GM21737 (cell line): ENCODE measurements around the gene SLC27A1.
"Not testable (repeated sequence)": the region's sequence is repeated elsewhere in the genome, so short reads cannot be mapped to it uniquely, and the experiment has no call there.

Source experiments
- ATAC-seq: cut with Tn5 transposase; IDR thresholded peaks from one replicate; pipeline ENCODE4 v1.9.1; 2021; ENCODE audit warnings: mild to moderate bottlenecking, moderate library complexity; ENCODE audit not compliant: unreplicated experiment

SLC27A1 gene

DNA sequence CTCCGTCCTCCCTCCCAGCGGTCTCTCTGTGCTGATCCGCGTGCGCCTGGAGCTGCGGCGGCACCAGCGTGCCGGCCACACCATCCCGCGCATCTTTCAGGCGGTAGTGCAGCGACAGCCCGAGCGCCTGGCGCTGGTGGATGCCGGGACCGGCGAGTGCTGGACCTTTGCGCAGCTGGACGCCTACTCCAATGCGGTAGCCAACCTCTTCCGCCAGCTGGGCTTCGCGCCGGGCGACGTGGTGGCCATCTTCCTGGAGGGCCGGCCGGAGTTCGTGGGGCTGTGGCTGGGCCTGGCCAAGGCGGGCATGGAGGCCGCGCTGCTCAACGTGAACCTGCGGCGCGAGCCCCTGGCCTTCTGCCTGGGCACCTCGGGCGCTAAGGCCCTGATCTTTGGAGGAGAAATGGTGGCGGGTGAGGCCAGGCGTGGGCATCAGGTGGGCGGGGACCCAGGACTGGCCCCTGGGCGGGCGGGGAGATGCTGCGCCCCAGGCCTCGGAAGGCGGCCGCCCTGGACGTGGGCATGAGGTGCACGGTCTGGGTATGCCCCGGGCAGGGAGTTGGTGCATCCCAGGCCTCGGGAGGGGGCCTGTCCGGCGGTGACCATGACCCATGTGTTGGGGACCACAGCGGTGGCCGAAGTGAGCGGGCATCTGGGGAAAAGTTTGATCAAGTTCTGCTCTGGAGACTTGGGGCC, 16.4 kb downstream of the SLC27A1 start:
- ATAC-seq, result no peak

DNA sequence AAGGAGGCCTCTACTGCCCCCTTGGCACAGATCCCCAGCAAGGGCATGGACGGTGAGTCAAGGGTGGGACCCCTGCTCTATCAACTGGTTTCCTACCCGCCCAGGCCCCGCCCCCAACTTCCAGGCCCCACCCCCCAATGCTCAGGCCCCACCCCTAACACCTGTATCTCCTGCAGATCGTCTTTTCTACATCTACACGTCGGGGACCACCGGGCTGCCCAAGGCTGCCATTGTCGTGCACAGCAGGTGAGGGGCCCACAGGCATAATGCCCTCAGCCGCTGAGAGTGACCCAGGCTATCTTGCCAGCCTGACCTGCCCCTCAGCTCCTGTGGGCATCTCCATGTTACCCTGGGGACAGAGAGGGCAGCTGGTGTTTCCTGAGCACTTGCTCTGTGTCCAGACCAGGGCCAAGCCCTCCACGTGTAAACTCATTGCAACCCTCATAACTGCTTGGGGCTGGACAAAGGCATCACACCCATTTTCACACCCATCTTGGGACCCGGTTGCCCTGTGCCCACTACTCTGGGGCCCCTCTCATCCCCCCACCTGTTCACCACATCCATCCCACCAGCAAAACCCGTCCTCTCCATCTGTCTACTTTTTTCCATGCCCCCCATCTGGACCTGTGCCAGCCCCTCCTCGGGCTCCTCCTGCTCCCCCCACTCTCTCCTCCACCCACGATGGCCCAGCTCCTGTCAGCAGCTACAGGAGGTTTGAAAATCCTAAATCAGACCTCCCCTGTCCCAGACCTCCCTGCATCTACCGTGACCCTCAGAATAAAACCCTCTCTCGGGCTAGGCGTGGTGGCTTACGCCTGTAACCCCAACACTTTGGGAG, 17.2 kb downstream of the SLC27A1 start:
- ATAC-seq, result no peak

DNA sequence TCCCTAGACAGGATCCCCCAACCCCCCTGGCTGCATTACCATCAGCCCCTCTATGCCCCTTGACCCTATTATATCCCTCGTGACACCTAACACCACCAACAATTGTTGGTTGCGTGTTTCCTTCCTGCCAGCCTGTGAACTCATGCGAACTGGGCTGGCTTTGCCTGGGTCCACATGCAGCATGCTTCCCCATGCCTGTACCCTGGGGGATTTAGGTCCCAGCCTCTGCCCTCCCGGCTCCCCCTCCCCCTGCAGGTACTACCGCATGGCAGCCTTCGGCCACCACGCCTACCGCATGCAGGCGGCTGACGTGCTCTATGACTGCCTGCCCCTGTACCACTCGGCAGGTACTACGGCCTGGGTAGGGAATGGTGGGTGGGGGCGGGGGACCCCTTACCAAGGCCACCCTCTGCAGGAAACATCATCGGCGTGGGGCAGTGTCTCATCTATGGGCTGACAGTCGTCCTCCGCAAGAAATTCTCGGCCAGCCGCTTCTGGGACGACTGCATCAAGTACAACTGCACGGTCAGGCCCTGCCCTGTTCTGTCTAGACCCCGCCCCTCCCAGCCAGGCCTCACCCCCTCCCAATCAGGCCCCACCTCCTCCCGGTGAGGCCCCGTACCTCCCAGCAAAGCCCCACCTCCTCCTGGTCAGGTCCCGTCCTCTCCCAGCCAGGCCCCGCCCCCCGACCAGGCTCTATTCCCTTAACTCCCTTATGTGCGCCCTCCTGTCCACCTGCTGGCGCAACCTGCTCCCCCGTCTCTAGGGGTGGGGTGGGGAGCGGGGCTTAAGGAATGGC, 18.5 kb downstream of the SLC27A1 start:
- no peak for ATAC-seq

DNA sequence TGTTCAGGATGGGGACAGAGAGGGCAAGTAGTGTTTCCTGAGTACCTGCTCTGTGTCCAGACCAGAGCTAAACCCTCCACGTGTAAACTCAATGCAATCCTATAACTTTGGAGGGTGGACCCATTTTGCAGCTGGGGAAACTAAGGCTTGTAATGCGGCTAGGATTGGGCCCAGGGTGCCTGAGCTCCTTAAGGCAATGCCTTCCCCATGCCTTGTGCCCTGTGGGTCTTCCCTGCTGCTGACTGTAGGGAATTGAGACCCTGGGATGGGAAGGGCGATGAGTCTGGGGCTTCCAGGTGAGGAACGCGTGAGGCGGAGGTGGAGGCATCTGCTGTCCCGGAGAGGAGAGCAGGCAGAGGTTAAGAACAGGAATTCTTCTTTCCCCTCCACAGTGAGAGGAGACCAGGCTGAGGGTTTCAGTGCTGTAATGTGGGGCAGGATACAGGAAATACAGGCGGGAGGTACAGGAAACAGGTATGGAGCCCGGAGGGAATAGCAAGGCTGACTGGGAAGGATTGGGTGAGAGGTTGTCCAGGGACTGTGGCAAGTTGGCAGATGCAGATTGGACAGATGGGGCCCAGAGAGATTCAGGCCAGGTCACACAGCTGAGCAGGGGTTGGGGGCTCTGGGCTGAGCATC, 19.2 kb downstream of the SLC27A1 start:
- no peak for ATAC-seq

DNA sequence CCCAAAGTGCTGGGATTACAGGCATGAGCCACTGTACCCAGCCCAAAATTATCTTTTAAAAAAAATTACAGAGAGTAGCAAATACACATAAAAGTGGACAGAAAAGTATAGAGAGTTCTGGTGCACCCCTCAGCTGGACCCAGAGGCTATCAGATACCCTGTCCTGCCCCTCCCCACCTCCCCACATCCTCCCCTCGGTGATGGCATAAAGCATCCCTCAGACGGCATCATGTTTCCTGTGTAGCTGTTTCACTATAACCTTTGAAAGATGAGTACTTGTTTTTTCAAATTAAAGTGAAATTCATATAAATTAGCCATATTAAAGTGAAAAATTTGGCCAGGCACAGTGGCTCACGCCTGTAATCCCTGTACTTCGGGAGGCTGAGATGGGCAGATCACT, 20.1 kb downstream of the SLC27A1 start:
- ATAC-seq, result no peak

DNA sequence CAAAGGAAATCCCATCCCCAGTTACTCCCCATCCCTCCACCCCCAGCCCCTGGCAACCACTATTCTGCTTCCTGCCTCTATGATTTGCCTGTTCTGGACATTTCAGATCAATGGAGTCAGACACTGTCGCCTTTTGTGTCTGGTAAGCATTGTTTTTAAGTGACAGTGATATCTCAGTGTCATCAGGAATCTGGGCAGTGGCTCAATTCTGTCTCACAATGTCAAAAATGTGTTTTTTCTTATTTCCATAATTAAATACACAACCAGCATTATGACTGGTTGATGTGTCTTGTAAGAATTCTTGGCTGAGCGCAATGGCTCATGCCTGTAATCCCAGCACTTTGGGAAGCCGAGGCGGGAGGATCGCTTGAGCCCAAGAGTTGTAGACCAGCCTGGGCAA, 21.0 kb downstream of the SLC27A1 start:
- ATAC-seq, result no peak

DNA sequence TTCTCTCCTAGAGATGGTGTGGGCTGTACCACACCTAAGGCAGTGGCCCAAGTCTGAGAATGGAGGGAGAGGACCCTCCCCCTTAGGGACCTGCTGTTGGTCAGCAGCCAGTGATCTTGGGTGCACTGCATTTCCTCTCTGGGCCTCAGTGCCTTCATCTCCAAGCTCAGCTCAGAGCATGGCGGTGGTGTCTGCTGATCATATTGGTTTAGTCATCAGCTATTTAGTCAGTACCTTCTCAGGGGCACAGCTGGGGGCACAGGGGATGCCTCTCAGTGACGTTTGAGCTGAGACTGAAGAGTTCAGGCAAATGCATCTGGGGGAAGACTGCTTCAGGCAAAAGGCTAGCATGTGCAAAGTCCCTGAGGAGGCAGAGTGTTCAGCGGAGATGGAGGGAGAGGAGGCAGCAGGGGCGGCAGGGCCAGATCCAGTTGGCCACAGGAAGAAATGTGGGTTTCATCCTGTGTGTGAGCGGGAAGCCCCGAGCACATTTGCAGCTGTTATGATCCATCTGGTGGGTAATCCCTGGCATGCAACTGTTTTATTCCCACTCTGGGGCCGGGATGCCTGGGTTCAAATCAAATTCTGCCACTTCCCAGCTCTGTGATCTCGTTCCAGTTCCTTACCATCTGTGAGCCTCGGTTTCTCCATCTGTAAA, 25.4 kb downstream of the SLC27A1 start:
- no peak for ATAC-seq

DNA sequence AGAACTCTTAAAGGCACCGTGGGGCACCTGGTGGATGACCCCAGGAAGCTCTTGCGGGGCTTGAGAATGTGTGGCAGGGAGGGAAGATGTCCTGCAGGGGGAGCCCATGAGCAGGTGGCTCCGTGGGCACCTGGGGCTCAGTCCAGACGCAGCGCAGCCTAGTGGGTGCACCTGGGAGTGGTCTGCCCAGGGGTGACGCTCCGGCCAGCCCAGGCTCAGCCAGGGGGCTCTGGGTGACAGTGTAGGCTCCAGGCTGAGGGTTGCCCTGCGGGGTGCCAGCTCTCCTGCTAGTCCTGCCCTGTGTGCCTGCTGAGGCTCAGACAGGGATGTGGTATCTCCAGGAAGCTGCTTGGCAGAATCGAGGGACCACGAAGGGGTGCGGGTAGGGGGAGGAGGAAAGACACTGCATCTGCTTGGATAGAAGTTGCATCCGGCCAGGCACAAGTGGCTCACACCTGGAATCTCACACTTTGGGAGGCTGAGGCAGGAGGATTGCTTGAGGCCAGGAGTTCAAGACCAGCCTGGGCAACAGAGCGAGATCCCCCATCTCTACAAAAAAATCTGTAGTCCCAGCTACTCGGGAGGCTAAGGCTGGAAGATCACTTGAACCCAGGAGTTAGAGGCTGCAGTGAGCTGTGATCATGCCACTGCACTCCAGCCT, 26.1 kb downstream of the SLC27A1 start:
- ATAC-seq, result peak; percentile 77

DNA sequence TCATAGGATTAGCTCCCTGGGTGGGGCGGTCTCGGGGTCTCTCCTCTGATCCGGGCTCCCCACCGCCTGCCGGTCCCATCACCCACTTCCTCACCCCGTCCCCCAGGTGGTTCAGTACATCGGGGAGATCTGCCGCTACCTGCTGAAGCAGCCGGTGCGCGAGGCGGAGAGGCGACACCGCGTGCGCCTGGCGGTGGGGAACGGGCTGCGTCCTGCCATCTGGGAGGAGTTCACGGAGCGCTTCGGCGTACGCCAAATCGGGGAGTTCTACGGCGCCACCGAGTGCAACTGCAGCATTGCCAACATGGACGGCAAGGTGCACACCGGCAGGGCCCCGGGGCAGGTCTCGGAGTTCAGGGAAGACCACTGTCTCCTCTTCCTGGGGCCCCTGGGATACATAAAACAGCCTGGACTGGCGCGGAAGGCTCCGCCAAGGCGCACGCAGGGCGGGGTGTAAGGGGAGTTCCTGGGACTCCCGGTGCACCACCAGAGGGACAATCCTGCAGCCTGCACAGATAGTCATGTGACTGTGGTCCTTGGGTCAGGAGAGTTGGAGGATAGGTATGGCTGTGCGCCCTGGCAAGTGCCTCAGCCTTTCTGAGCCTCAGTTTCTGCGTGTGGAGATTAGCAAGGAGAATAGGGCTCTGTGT, 26.9 kb downstream of the SLC27A1 start:
- ATAC-seq, result no peak

DNA sequence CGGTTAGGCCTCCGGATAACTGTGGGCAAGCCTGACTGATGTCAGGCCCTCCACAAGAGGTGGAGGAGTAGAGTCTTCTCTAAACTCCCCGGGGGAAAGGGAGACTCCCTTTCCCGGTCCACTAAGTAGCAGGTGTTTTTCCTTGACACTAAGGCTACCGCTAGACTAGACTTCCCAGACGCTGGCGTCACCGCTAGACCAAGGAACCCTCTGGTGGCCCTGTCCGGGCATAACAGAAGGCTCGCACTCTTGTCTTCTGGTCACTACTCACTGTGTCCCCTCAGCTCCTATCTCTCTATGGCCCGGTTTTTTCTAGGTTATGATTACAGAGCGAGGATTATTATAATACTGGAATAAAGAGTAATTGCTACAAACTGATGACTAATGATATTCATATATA, 28.7 kb downstream of the SLC27A1 start:
- not testable (repeated sequence) for ATAC-seq

DNA sequence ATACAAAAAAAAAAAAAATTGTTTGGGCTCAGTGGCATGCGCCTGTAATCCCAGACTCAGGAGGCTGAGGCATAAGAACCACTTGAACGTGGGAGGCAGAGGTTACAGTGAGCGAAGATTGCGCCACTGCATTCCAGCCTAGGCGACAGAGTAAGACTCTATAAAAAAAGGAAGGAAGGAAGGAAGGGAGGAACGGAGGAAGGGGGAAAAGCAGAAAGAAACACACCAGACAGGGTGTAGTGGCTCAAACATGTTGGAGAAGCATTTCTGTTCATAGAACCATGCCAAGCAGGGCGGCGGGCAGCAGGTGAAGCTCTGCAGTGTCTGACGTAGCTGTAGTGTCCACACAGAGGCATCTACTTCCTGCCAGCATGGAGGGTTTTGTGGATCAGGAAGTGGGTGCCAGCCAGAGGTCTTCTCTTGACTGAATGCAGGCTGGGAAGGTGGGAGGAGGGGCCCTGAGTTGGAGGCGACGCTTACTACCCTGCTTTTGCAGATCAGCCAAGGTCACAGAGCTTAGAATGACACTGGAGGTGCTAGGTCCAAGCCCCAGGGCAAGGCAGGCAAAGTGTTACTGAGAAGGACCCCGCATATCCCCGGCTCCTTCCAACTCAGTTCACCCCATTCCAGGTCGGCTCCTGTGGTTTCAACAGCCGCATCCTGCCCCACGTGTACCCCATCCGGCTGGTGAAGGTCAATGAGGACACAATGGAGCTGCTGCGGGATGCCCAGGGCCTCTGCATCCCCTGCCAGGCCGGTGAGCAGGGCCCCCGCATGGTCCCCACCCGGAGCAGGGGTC, 29.5 kb downstream of the SLC27A1 start:
- no peak for ATAC-seq

DNA sequence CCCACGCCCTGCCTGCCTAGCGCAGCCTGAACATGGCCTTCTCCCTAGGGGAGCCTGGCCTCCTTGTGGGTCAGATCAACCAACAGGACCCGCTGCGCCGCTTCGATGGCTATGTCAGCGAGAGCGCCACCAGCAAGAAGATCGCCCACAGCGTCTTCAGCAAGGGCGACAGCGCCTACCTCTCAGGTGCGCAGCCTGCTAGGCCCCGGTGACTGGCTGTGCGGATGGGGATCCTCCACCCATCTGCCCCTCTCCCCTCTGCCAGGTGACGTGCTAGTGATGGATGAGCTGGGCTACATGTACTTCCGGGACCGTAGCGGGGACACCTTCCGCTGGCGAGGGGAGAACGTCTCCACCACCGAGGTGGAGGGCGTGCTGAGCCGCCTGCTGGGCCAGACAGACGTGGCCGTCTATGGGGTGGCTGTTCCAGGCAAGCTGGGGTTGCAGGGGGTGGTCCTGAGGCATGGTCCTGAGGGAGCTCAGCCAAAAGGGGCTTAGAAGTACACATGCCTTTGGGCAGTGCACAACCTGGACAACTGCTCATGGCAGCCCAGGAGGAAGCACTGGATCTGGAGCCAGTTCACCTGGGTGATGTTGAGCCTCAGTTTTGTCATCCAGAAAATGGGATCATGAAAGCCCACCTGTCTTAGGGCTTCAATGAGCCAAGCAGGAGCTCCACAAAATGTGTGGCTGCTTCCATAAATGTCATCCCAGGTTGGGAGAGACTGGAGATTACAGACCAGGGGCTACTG, 30.3 kb downstream of the SLC27A1 start:
- no peak for ATAC-seq

DNA sequence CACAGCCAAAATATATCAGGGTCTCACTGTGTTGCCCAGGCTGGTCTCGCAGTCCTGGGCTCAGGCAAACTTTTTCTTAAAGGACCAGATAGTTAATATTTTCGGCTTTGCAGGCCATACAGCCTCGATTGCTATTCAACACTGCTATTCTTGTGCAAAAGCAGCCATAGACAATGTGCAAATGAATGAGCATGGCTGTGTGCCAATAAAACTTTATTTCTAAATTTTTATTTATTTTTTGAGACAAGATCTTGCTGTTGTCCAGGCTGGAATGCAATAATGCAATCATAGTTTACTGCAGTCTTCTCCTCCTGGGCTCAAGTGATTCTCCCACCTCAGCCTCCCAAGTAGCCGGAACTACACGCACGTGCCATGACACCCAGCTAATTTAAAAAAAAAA, 32.9 kb downstream of the SLC27A1 start:
- ATAC-seq, result no peak

DNA sequence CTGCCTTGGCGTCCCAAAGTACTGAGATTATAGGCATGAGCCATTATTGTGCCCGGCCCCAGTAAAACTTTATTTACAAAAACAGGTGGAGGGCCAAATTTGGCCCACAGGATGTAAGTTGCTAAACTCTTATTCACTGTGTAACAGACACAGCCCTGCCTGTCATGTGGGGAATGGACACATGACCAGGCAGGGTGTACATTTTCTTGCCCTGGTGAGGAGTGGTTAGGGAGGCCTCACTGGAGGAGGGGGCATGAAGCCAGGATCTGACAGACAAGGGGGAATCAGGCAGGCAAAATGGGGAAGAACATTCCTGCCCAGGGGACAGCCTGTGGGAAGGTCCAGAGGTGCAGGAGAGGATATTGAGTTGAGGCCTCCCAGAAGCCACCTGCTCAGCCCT, 33.7 kb downstream of the SLC27A1 start:
- no peak for ATAC-seq

DNA sequence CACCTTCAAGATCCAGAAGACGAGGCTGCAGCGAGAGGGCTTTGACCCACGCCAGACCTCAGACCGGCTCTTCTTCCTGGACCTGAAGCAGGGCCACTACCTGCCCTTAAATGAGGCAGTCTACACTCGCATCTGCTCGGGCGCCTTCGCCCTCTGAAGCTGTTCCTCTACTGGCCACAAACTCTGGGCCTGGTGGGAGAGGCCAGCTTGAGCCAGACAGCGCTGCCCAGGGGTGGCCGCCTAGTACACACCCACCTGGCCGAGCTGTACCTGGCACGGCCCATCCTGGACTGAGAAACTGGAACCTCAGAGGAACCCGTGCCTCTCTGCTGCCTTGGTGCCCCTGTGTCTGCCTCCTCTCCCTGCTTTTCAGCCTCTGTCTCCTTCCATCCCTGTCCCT, 34.1 kb downstream of the SLC27A1 start:
- no peak for ATAC-seq

DNA sequence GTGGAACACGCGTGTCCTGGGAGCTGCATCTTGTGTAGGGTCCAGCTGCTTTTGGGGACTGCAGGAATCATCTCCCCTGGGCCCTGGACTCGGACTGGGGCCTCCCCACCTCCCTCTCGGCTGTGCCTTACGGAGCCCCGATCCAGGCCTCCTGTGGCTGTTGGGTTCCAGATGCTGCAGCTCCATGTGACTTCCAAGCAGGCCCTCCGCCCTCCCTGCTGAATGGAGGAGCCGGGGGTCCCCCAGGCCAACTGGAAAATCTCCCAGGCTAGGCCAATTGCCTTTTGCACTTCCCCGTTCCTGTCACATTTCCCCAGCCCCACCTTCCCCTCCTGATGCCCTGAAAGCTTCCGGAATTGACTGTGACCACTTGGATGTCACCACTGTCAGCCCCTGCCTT, 34.9 kb downstream of the SLC27A1 start:
- no peak for ATAC-seq

DNA sequence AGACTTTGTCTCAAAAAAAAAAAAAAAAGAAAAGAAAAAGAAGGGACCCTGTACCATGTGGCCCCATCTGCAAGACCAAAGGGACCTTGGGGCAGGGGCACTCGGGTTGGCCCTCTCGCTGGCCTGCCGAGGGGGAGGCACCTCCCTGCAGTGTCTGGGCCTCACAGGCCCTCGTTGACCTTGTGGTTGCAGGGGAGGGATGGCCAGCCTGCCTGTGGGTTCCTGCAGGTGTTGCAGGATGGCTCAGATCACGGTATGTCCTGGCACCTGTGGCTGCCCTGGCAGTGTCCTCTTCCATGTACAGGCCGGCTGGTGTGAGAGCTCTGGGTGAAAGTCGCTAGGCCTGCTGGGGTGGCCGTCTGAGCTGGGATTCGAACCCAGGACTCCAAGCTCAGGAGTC, 36.4 kb downstream of the SLC27A1 start:
- no peak for ATAC-seq

DNA sequence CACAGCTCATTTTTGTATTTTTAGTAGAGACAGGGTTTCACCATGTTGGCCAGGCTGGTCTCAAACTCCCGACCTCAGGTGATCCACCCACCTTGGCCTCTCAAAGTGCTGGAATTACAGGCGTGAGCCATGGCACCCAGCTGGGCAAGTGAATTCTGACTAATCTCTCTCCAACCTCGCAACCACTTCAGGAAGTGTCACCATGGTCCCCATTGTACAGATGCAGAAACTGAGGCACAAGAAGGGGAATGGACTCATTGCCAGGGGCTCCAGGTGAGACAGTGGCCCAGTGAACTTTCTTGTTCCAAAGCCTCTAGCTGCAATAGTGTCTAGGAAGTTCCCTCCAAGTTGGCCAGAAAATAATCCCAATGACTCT, 38.2 kb downstream of the SLC27A1 start:
- not testable (repeated sequence) for ATAC-seq
